Measurements from ENCODE around the gene ZSWIM5. TPM values are rescaled to one million over a fixed set of nuclear protein-coding genes. Genes with fewer than 3 reads are reported as not detected.
A peak's percentile ranks its signal among the peaks of the same experiment; 100 is the strongest.

The ZSWIM5 gene
- total and polyA plus RNA-seq, 2 of the 8 experiments (the other 6 are each of a cell fraction or from before 2014, with no cell fraction given) = 2.5 to 3.9 TPM

DNA sequence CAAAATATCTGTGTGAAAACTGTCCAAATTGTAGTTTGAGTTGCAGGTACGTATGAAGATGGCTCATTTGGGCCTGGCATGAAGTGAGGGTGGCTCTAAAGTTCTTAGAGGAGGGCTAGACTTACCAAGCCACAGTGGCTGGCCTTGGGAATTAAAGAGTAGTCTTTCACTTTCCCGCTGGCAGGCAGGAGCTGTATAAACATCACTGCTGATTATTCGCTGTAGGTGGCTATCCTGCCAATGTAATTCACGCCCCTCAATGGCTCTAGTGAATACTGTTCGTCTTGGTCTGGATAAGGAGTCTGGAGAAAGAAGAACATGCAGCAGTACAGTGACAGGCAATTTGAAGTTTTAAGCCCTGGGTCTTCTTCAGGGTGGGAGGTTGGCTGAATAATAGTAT, 163.3 kb downstream of the ZSWIM5 start:
- H4K8ac ChIP-seq (ENCODE audit: extremely low read depth, insufficient read depth, low read length) = no peak overlapping the region
- H3K4me1 ChIP-seq (replicated peaks in 1 of 4; ENCODE audit: control insufficient read depth in 3 of 4, insufficient read depth in 4 of 4, low read length in 3 of 4) = peaks cover 0 to 3% (median 0%) of the 10 kb centered on the region in 4 experiments; a peak in 1 of 7 replicates
- peaks cover 0 to 1% of the 10 kb centered on the region in 2 experiments for H4K20me1 ChIP-seq (replicated peaks in 1 of 2; ENCODE audit: control insufficient read depth in 1 of 2, insufficient read depth in 2 of 2, low read length in 2 of 2)
- no peak overlapping the region for H2BK15ac ChIP-seq (ENCODE audit: low read length)
- FAIRE-seq (peak; percentile 45), DNase-seq (ENCODE audit: low read depth in 1 of 2, low spot score in 2 of 2) (no peak)
- H4K5ac ChIP-seq (ENCODE audit: insufficient read length, low read depth, low read length) = no peak overlapping the region
- H3K56ac ChIP-seq (replicated peaks; ENCODE audit: insufficient read length, low read depth, low read length) = no peak overlapping the region
- 85% methylated on average over 5 of the region's 5 CpGs; no CpG with 5 or more reads in 1 of the 2 experiments for WGBS, 2 experiments (ENCODE audit: extremely low coverage in 1 of 2, insufficient coverage in 1 of 2, insufficient read length in 1 of 2, insufficient replicate concordance in 2 of 2, low coverage in 1 of 2, low lambda C conversion rate in 2 of 2, missing lambda C conversion rate in 1 of 2)
- H3K27ac ChIP-seq (ENCODE audit: low read depth, low read length) = no peak overlapping the region
- H3K23me2 ChIP-seq (ENCODE audit: low read depth, low read length) = no peaks in the 10 kb centered on the region
- no peaks in the 10 kb centered on the region for H3K9me3 ChIP-seq (ENCODE audit: insufficient read depth in 2 of 2, low read depth in 1 of 2, low read length in 1 of 2)
- H3K4ac ChIP-seq (replicated peaks; ENCODE audit: insufficient read length, low read depth, low read length) = no peak overlapping the region
- no peaks in the 10 kb centered on the region for H3K36me3 ChIP-seq (ENCODE audit: control insufficient read depth in 2 of 4, insufficient read depth in 4 of 4, low read length in 3 of 4)
- no peaks in the 10 kb centered on the region for H3K79me1 ChIP-seq (ENCODE audit: low read depth, low read length)
- H2BK120ac ChIP-seq (replicated peaks; ENCODE audit: low read depth, low read length) = no peak overlapping the region
- H2BK5ac ChIP-seq (ENCODE audit: low read depth, low read length) = no peak overlapping the region
- H4K91ac ChIP-seq (replicated peaks; ENCODE audit: insufficient read length, low read length) = no peak overlapping the region
- no peak overlapping the region for H2BK20ac ChIP-seq (ENCODE audit: low read length)
- no peak overlapping the region for H3K4me3 ChIP-seq (ENCODE audit: extremely low read depth in 1 of 4, insufficient read depth in 2 of 4, low read depth in 3 of 4, low read length in 4 of 4)
- CTCF ChIA-PET (ENCODE audit: partially characterized antibody) = interaction anchor here (0.9 to 1.4 kb wide), 4 partner anchors 10 to 141 kb away, joined by 3 to 7 read pairs (median 4); no protein-coding TSS in a partner anchor
- no peak overlapping the region for H3K14ac ChIP-seq (ENCODE audit: insufficient read length)
- H2BK12ac ChIP-seq (ENCODE audit: low read depth, low read length) = no peak overlapping the region
- H2AK5ac ChIP-seq (ENCODE audit: low read depth, low read length) = no peak overlapping the region
- no peaks in the 10 kb centered on the region for H3K79me2 ChIP-seq (ENCODE audit: control insufficient read depth in 1 of 2, insufficient read depth in 2 of 2, low read length in 2 of 2)
- H3K4me2 ChIP-seq (ENCODE audit: insufficient read depth in 1 of 2, low read depth in 2 of 2, low read length in 2 of 2) = no peak overlapping the region
- no peaks in the 10 kb centered on the region for H3K27me3 ChIP-seq (replicated peaks in 1 of 4; ENCODE audit: control insufficient read depth in 3 of 4, extremely low read depth in 1 of 4, insufficient read depth in 3 of 4, low read length in 3 of 4)
- no peak overlapping the region for H2AFZ ChIP-seq (ENCODE audit: low read length)
- no peak overlapping the region for H3K23ac ChIP-seq (ENCODE audit: insufficient read length)
- H3K9ac ChIP-seq (replicated peaks in 1 of 4; ENCODE audit: extremely low read depth in 1 of 4, low read depth in 3 of 4, low read length in 3 of 4) = no peak overlapping the region
- POLR2A ChIA-PET (ENCODE audit: partially characterized antibody) = interaction anchor here (1.7 kb wide), 1 partner anchor 9 kb away, joined by 5 read pairs; no protein-coding TSS in a partner anchor
- H3K18ac ChIP-seq (ENCODE audit: extremely low read depth, low read length) = no peak overlapping the region
- no peak for TF ChIP-seq CTBP2 (IDR thresholded peaks at IDR 0.05; ENCODE audit: borderline replicate concordance, insufficient read depth, insufficient read length, low read length)
- TF ChIP-seq, protein P1, sequence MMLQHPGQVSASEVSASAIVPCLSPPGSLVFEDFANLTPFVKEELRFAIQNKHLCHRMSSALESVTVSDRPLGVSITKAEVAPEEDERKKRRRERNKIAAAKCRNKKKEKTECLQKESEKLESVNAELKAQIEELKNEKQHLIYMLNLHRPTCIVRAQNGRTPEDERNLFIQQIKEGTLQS (IDR thresholded peaks at IDR 0.05; ENCODE audit: insufficient read depth, low read depth, low read length) = no peak
- TF ChIP-seq GTF2F1 (IDR thresholded peaks at IDR 0.05; ENCODE audit: borderline replicate concordance, low read depth, low read length) = no peak
- TF ChIP-seq MAFK (IDR thresholded peaks at IDR 0.05; ENCODE audit: low read depth, low read length) = no peak
- TF ChIP-seq SRF (IDR thresholded peaks at IDR 0.05; ENCODE audit: low read depth, low read length) = no peak
- no peak for TF ChIP-seq KDM5A (IDR thresholded peaks at IDR 0.05; ENCODE audit: low read length)
- TF ChIP-seq TCF12 (IDR thresholded peaks at IDR 0.05; ENCODE audit: low read depth, low read length) = no peak
- no peak for TF ChIP-seq SP2 (IDR thresholded peaks at IDR 0.05; ENCODE audit: low read length)
- no peak for TF ChIP-seq CEBPB (IDR thresholded peaks at IDR 0.05; ENCODE audit: low read depth, low read length)
